Left colon (tissue), 2 donors: ENCODE data around the gene TSEN15. TPM values are rescaled to one million over a fixed set of nuclear protein-coding genes. Genes with fewer than 3 reads are reported as not detected.

Experiments used
- total RNA-seq, 2 donors: library from RNA; stranded (reverse); fragmentation: NEBNext Ultra II Directional; extraction: Animal tissue kit (Norgen Biotek cat#: 25700); gene quantifications; one replicate each; pipeline ENCODE4 v1.2.1, GENCODE V29; 2021
- donor health status: DM: no; HTN: no; CAD: no.
- donor health status: DM: yes; HTN: yes; CAD: no.

TSEN15 gene
- total RNA-seq, 2 donors from 2014 or later = 9.5 to 11.1 TPM

Other genes with a start within 250 kb of the TSEN15 start
- gene RGL1, start 246.6 kb upstream of the TSEN15 start, total RNA-seq = 10 to 100 TPM in 1 of 2 donors, 1 to 10 TPM in 1; 7.3 to 12.7 TPM
- gene COLGALT2, start 14.0 kb upstream of the TSEN15 start, total RNA-seq = under 1 TPM; 0.12 to 0.64 TPM